Body of pancreas (tissue), 4 donors: Measurements from ENCODE around the gene AFF3. TPM values are rescaled to one million over a fixed set of nuclear protein-coding genes. Genes with fewer than 3 reads are reported as not detected.

ENCODE experiments used
- ATAC-seq: fragments of 150-250 bp; one replicate; pipeline ENCODE4 v1.9.1; 2016
- DNase-seq, 4 donors: peaks; one replicate each; pipeline ENCODE4 v3.0.0-alpha.2; 2019
- H3K27ac ChIP-seq, 4 donors: fragments of 200-600 bp; sonication (generic); 1 replicate in 3 of 4; 2 replicates in 1 of 4; pipeline versions ENCODE4 v1.5.1 to v1.6.1; 2016 to 2019; ENCODE audit warnings: mild to moderate bottlenecking in 1 of 4, mixed read lengths in 1 of 4, moderate library complexity in 1 of 4
- H3K27me3 ChIP-seq, 2 donors: fragments of 200-600 bp; sonication (generic); one replicate each; pipeline ENCODE4 v1.6.0; 2016; ENCODE audit warnings: mild to moderate bottlenecking in 1 of 2
- H3K36me3 ChIP-seq, 2 donors: fragments of 200-600 bp; sonication (generic); replicated peaks in 1 of 2; 2 replicates each; pipeline ENCODE4 v1.5.1; 2016; ENCODE audit warnings: low read depth in 2 of 2; ENCODE audit not compliant: insufficient read depth in 1 of 2
- H3K4me1 ChIP-seq: fragments of 200-600 bp; sonication (generic); one replicate; pipeline ENCODE4 v1.6.0; 2016
- H3K4me3 ChIP-seq, 2 donors: fragments of 200-600 bp; sonication (generic); 1 replicate in 1 of 2; 2 replicates in 1 of 2; pipeline ENCODE4 v1.5.1; 2016 to 2019
- H3K9me3 ChIP-seq, 3 donors: fragments of 200-600 bp; sonication (generic); 1 replicate in 2 of 3; 2 replicates in 1 of 3; pipeline ENCODE4 v1.5.1; 2016
- POLR2A ChIP-seq, 3 donors: fragments of 450-650 bp; IDR thresholded peaks; one replicate each; pipeline ENCODE4 v1.6.1; 2016; ENCODE audit warnings: antibody characterized with exemption in 3 of 3, mild to moderate bottlenecking in 2 of 3
- WGBS, 2 donors: methylation state at CpG; one replicate each; pipeline ENCODE4 v1.1.5; 2017; 5-methylcytosine and 5-hydroxymethylcytosine counted together
- intact Hi-C: fragments of 100-400 bp; cut with DNase I; formaldehyde crosslinking; loops from one replicate; pipeline ENCODE4 v1.15.1; 2023
- total RNA-seq, 2 donors: library from RNA; depleted of rRNA; stranded (reverse); fragments of >200 nt; gene quantifications; one replicate each; pipeline ENCODE4 v1.1.0, GENCODE V29; 2016
- TF ChIP-seq, protein P1 (sequence below), 7 experiments: fragments of 450-650 bp in 4 of 7; fragments of 200-600 bp in 3 of 7; sonication (generic) in 3 of 7; IDR thresholded peaks; one replicate each; pipeline ENCODE4 v1.5.1; 2016 to 2019; ENCODE audit warnings: antibody characterized with exemption in 7 of 7

The AFF3 gene
- total RNA-seq, 2 donors from 2014 or later = 0.52 to 0.99 TPM

GRCh38 chr2:99809259-99809900 is 333.0 kb downstream of the AFF3 start:
- H3K9me3 ChIP-seq = no peaks in the 10 kb centered on the region
- no peaks in the 10 kb centered on the region for H3K4me1 ChIP-seq
- ATAC-seq (no peak), DNase-seq (no peak)
- H3K27ac ChIP-seq = no peak overlapping the region
- no peak overlapping the region for H3K4me3 ChIP-seq
- TF ChIP-seq POLR2A (IDR thresholded peaks at IDR 0.05) = no peak
- TF ChIP-seq, protein P1, sequence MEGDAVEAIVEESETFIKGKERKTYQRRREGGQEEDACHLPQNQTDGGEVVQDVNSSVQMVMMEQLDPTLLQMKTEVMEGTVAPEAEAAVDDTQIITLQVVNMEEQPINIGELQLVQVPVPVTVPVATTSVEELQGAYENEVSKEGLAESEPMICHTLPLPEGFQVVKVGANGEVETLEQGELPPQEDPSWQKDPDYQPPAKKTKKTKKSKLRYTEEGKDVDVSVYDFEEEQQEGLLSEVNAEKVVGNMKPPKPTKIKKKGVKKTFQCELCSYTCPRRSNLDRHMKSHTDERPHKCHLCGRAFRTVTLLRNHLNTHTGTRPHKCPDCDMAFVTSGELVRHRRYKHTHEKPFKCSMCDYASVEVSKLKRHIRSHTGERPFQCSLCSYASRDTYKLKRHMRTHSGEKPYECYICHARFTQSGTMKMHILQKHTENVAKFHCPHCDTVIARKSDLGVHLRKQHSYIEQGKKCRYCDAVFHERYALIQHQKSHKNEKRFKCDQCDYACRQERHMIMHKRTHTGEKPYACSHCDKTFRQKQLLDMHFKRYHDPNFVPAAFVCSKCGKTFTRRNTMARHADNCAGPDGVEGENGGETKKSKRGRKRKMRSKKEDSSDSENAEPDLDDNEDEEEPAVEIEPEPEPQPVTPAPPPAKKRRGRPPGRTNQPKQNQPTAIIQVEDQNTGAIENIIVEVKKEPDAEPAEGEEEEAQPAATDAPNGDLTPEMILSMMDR (IDR thresholded peaks at IDR 0.05) = no peak
- WGBS, 2 donors = 75 to 85% methylated on average over 8 of the region's 8 CpGs
- intact Hi-C loops = no loop called here
- no peaks in the 10 kb centered on the region for H3K27me3 ChIP-seq
- no peaks in the 10 kb centered on the region for H3K36me3 ChIP-seq

- WGBS, 2 donors = 59 to 72% methylated on average over 4 of the region's 4 CpGs
- no peak overlapping the region for H3K27ac ChIP-seq
- no peaks in the 10 kb centered on the region for H3K36me3 ChIP-seq
- no peak overlapping the region for H3K4me3 ChIP-seq
- no peaks in the 10 kb centered on the region for H3K4me1 ChIP-seq
- peaks cover 0 to 1% (median 0%) of the 10 kb centered on the region in 3 donors for H3K9me3 ChIP-seq
- ATAC-seq (no peak), DNase-seq (no peak)
- H3K27me3 ChIP-seq = no peaks in the 10 kb centered on the region
- TF ChIP-seq, protein P1 (IDR thresholded peaks at IDR 0.05) = no peak
- no peak for TF ChIP-seq POLR2A (IDR thresholded peaks at IDR 0.05)
- intact Hi-C loops = no loop called here
Measured at GRCh38 chr2:99808361-99809200, 333.8 kb downstream of the AFF3 start.

DNA sequence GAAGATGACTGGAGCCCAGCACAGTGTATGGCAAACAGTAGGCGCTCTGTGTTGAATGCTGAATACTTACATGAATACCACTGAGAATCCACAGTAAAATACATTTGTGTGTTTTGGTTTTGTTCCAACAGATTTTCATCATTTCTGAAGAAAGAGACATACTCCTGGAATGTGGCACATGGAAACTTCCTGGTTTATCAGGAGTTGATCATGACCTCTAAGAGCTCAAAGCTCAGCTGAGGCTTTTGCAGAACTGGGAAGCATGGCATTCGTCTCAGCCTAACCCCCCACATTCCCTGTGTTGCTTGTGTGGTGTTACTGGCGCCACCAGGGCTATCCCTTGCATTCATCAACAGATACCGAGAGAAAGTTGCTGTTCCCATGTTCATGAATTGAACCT is 335.6 kb downstream of the AFF3 start:
- Histone ChIP-seq H3K4me3 (no peak overlapping the region), H3K27ac (no peak overlapping the region), H3K4me1 (no peaks in the 10 kb centered on the region), H3K9me3 (peaks cover 0 to 6% (median 0%) of the 10 kb centered on the region in 3 donors), H3K36me3 (no peaks in the 10 kb centered on the region), H3K27me3 (no peaks in the 10 kb centered on the region)
- no peak for ATAC-seq
- no peak for DNase-seq
- intact Hi-C loops = no loop called here
- 71 to 73% methylated on average over 4 of the region's 4 CpGs for WGBS, 2 donors
- TF ChIP-seq POLR2A (IDR thresholded peaks at IDR 0.05) = no peak
- TF ChIP-seq, protein P1 (IDR thresholded peaks at IDR 0.05) = no peak

GRCh38 chr2:99805930-99806476 is 336.4 kb downstream of the AFF3 start:
- H3K4me3 ChIP-seq = no peak overlapping the region
- no peaks in the 10 kb centered on the region for H3K4me1 ChIP-seq
- H3K9me3 ChIP-seq = peaks cover 0 to 6% (median 0%) of the 10 kb centered on the region in 3 donors
- H3K36me3 ChIP-seq = no peaks in the 10 kb centered on the region
- H3K27ac ChIP-seq = no peak overlapping the region
- DNase-seq (no peak), ATAC-seq (no peak)
- TF ChIP-seq, protein P1 (IDR thresholded peaks at IDR 0.05) = no peak
- TF ChIP-seq POLR2A (IDR thresholded peaks at IDR 0.05) = no peak
- 84 to 89% methylated on average over 5 of the region's 5 CpGs for WGBS, 2 donors
- H3K27me3 ChIP-seq = no peaks in the 10 kb centered on the region
- intact Hi-C loops = no loop called here
